ENCODE data around the gene CATSPERB. TPM values are rescaled to one million over a fixed set of nuclear protein-coding genes. Genes with fewer than 3 reads are reported as not detected.
"Not testable (repeated sequence)": the region's sequence is repeated elsewhere in the genome, so short reads cannot be mapped to it uniquely, and the experiment has no call there.

CATSPERB gene
- total RNA-seq, 1 experiment from 2014 or later, result not detected

DNA sequence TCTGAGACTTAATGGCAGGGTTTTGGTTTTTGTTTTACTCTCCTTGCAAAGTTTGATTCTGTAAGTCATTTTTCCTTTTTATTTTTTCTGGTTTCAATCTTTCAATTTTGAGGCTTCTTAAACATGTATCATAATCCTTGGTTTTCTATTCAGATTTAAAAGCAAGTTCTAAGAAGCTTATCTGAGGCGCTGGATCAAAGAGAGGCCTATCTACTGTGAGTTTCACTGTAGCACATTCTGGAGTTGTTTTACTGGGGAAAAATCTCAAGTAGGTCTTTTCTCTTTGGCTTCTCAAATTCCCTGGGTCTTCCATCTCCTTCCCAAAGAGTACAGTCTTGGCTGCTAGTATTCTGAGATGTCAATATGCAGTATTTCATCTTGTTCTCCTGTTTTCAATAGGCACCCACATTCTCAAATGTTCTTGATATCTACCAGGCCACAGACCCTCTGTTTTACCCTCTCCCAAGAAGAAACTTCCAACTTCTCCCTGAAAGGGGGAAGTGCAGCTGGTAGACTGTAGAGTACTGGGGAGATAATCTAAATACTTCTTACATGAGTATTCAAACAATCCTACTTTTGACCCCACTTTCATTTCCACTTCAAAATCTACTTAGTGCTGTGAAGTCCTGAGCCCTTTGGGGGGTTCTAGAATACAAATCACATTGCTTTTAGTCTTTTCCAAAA, 10.9 kb upstream of the CATSPERB start:
- in situ Hi-C loops (cut with HindIII; ENCODE audit: low pct_unique_long_range_greater_than_20kb, low sequenced_read_pairs), result no loop called here
- no peak for DNase-seq (ENCODE audit: low read depth, low spot score)

DNA sequence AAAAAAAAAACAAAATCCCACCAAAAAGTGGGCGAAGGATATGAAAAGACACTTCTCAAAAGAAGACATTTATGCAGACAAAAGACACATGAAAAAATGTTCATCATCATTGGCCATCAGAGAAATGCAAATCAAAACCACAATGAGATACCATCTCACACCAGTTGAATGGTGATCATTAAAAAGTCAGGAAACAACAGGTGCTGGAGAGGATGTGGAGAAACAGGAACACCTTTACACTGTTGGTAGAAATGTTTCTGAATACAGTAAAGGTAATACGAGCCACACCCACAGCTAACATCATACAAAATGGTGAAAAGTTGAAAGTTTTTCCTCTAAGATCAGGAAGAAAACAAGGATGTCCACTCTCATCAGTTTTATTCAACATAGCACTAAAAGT, 8.0 kb upstream of the CATSPERB start:
- DNase-seq (ENCODE audit: low read depth, low spot score); in situ Hi-C loops (cut with HindIII; ENCODE audit: low pct_unique_long_range_greater_than_20kb, low sequenced_read_pairs): not testable (repeated sequence)

DNA sequence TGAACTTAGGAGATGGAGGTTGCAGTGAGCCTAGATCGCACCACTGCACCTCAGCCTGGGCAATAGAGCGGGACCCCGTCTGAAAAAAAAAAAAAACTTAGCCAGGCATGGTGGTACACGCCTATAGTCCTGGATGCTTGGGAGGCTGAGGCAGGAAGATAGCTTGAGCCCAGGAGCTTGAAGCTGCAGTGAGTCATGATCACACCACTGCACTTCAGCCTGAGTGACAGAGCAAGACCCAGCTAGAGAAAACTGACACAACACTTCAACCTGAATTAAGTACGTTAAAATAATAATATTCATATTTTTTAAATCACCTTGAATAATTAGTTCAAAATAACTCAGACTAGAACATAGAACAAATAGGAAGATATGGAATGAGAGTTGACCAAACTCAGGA, 5.7 kb upstream of the CATSPERB start:
- DNase-seq (ENCODE audit: low read depth, low spot score), result no peak
- in situ Hi-C loops (cut with HindIII; ENCODE audit: low pct_unique_long_range_greater_than_20kb, low sequenced_read_pairs), result no loop called here

DNA sequence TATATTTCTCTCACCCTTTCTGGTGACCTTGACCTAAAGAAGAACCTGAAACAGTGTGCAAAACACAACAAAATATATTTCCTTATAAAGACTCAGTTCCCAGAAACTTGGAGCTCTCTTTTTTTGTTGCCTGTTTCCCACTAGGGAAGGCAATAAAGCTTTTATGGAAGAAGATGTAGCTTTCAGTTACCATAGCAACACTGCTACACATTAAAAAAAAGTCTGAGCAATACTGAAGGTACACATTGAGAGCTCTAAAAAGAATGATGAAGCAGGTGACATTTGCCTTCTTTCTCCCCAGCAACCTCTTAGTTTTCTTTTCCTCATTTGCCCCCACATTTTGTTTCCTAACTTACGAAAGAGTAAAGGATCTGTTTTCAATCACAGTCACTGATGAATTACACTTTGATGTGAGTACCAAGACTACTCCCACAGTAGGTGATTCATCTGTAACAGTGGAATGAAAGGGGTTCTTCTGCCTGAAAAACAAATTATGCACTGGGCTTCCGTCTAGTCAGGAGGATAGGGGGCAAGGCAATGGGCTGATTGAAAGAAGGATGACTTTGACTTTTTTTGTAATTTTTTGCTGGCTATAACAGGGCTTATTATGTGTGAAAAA, 1.1 kb upstream of the CATSPERB start:
- DNase-seq (ENCODE audit: low read depth, low spot score), result peak; percentile 83
- in situ Hi-C loops (cut with HindIII; ENCODE audit: low pct_unique_long_range_greater_than_20kb, low sequenced_read_pairs), result no loop called here

DNA sequence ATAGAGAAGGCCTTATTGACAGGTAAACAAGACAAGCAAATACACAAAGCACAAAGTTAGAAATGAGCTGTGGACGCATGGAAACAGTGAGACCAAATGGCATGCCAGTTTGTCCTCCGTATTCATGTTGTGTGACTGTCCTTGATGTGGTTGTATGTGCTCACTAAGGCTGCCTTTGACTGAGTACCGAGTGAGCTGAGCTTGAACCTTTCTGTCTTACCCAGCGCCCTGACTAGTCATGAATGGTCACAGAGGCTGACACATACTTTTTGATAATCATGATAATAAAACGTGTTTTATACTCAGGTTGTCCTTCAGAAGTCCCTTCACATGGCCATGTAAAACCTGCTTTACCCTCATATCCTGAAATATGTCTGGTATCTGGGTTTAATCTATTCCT, 553 bp upstream of the CATSPERB start:
- no peak for DNase-seq (ENCODE audit: low read depth, low spot score)
- in situ Hi-C loops (cut with HindIII; ENCODE audit: low pct_unique_long_range_greater_than_20kb, low sequenced_read_pairs), result no loop called here

DNA sequence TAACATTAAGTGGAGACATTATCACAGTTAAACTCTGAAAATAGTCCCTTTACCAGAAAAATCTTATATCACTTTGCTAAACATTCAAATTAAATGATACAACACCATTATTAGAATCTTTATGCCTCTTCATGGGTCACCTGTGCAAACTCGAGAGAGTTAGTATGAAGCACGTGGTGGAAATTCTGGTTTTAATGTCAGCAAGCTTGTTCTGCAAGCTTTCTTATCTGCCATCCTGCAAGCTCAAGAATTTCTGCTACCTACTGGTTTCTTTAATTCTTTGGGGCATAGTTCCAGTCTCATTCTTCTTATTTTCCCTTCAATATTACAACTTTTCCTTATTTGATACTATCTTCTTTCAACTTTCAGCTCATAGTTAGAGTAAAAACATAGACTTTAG, 868 bp downstream of the CATSPERB start:
- DNase-seq (ENCODE audit: low read depth, low spot score), result no peak
- in situ Hi-C loops (cut with HindIII; ENCODE audit: low pct_unique_long_range_greater_than_20kb, low sequenced_read_pairs), result no loop called here

DNA sequence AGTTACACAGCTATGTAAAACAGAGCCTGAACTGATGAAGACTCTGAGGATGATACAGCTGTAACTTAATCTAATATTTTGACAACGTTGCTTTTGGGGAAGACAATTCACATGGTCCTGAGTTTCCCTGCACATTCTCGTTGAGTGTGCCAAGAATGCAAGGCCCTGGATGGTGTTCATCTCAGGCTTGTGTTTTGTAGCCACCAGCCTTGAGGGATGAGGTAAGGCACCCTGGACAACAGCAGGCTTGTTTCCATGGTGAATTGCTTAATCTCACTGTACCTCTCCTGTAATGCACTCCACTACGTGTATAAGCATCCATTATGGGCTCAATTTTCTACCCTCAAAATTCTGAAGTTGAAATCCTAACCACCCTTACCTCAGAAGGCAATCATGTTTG, 2.1 kb downstream of the CATSPERB start:
- no peak for DNase-seq (ENCODE audit: low read depth, low spot score)
- in situ Hi-C loops (cut with HindIII; ENCODE audit: low pct_unique_long_range_greater_than_20kb, low sequenced_read_pairs), result no loop called here

DNA sequence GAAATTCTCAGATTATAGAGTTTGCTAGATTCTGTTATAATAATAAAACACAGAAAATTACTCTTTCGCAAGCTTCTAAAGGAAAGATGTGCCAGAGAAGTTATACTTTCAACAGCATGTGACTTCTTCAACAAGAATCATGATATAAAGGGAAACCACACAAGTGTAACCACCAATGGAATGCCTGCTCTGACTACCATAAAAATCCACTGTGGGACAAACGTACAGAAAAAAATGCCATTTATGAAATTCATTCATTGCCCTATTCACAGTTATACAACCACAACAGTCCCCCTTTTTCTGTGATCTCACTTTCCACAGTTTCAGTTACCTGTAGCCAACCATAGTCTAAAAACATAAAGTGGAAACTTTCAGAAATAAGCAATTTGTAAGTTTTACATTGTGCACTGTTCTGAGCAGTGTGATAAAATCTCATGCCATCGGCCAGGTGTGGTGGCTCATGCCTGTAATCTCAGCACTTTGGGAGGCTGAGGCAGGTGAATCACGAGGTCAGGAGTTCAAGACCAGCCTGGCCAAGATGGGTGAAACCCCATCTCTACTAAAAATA, 3.2 kb downstream of the CATSPERB start:
- no peak for DNase-seq (ENCODE audit: low read depth, low spot score)
- in situ Hi-C loops (cut with HindIII; ENCODE audit: low pct_unique_long_range_greater_than_20kb, low sequenced_read_pairs), result no loop called here

DNA sequence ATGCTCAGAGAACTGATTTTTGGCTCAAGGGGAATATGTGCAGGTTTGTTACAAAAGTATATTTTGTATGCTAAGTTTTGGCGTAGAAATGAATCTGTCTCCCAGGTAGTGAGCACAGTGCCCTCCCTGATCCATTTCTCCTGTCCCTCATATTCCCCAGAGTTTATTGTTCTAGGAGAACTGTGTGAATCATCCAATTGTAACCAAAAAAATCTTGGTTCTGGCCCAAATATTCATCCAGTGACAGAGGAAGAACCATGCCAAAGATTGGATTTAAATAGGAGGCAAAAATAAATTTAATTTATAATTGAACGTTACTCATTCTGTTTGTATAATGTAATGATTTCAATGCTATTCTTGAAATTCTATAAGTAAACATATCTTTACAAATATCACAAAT, 4.8 kb downstream of the CATSPERB start:
- in situ Hi-C loops (cut with HindIII; ENCODE audit: low pct_unique_long_range_greater_than_20kb, low sequenced_read_pairs), result no loop called here
- DNase-seq (ENCODE audit: low read depth, low spot score), result no peak

DNA sequence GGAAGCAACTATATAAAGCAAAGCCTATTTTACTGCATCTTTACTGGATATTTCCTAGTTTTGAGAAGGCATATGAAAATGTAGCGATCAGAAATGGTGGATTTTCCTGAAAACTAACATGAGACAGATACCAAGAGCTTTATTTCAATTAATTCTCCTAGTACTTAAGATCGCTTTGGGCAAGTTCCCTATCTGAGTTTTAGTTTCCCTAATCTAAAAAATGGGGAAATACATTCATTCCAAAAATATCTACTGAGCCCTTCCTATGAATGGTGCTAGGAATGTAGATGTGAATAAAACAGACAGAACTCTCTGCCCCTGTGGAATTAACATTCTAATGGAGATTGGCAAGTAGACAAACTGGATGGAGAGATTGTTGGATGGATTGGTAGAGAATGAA, 8.4 kb downstream of the CATSPERB start:
- in situ Hi-C loops (cut with HindIII; ENCODE audit: low pct_unique_long_range_greater_than_20kb, low sequenced_read_pairs), result no loop called here

DNA sequence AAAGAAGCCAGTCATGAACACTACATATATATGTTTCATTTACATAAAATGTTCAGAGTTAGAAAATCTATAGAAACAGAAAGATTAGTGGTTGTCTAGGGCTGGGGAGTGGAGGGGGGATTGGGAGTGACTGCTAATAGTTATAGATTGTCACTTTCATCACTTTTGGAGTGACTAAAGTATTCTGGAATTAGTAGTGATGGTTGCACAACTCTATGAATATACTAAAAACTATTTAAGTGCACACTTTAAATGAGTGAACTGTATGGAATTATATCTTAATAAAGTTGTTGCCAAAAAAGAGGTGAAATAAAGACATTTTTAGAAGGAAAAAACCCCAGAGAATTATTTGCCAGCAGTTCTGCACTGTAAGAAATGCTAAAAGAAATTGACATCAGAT, 9.5 kb downstream of the CATSPERB start:
- in situ Hi-C loops (cut with HindIII; ENCODE audit: low pct_unique_long_range_greater_than_20kb, low sequenced_read_pairs), result no loop called here
- DNase-seq (ENCODE audit: low read depth, low spot score), result no peak

More for the DNA sequence above, 8.4 kb downstream of the CATSPERB start:
- no peak for DNase-seq (ENCODE audit: low read depth, low spot score)

DNA sequence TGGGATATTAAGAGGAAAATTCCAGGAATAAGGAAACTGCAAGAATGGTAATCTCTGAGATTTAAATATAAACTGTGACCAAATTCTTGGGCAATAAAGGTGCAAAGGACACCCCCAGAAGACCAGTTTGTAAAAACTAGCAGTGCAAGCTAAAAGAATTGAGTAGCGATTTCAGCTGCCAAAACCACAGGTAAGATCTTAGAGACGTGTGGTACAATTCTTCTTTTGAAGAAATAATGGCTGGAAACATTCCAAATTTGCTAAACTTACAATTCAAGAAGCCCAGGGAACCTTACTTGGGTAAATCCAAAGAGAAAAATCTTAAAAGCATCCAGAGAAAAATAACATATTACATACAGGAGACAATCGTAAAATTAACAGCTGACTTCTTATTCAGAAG, 12.0 kb downstream of the CATSPERB start:
- no peak for DNase-seq (ENCODE audit: low read depth, low spot score)
- in situ Hi-C loops (cut with HindIII; ENCODE audit: low pct_unique_long_range_greater_than_20kb, low sequenced_read_pairs), result no loop called here

DNA sequence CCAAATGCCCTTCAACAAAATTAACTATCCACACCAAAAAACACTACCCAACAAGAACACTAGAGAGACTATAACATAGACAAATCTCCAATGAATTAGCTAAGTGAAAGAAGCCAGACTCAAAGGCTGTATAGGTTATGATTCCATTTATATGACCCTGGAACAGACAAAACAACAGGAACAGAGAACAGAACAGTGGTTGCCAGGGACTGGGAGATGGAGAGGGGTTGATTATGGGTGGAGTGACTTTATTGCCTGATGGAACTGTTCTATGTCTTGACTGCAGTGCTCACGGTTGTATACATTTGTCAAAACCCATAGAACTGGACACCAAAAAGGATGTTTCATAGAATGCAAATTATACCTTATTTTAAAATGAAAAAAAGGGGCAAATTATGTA, 14.9 kb downstream of the CATSPERB start:
- DNase-seq (ENCODE audit: low read depth, low spot score), result no peak
- in situ Hi-C loops (cut with HindIII; ENCODE audit: low pct_unique_long_range_greater_than_20kb, low sequenced_read_pairs), result no loop called here

DNA sequence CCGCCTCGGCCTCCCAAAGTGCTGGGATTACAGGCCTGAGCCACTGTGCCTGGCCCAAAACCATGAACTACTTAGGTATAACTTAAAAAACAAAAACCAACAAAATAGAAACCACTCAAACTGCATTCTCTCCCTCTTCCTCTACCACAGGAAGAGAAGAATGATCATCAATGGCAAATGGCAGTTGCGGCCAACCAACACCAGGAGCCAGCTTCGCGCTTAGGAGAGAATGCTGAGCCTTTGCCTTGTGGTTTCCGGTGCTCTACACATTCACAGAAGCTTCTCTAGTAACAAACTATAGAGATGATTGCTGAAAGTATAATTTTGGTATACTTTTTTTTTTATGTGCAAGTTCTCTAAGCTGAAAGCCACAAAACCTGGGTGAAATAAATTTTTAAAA, 17.1 kb downstream of the CATSPERB start:
- in situ Hi-C loops (cut with HindIII; ENCODE audit: low pct_unique_long_range_greater_than_20kb, low sequenced_read_pairs), result no loop called here
- peak; percentile 21 for DNase-seq (ENCODE audit: low read depth, low spot score)

DNA sequence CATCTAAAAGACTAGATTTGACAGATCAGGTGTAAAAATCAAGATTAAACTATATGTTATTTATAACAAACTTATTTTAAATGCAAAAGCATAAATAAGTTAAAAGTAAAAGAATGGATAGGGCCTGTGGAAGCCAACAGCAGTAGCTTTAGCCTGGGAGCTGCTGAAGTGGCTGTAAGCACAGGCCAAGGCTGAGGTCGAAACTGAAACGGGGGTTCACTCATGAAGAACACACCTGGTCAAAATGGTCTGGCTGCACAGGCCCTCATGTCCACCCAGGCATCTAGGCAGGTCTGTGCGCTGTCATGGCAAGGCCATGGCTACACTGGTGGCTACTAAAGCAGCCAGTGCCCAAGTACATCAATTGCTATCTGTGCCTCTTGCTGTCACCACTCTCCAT, 23.1 kb downstream of the CATSPERB start:
- DNase-seq (ENCODE audit: low read depth, low spot score), result no peak
- in situ Hi-C loops (cut with HindIII; ENCODE audit: low pct_unique_long_range_greater_than_20kb, low sequenced_read_pairs), result no loop called here

DNA sequence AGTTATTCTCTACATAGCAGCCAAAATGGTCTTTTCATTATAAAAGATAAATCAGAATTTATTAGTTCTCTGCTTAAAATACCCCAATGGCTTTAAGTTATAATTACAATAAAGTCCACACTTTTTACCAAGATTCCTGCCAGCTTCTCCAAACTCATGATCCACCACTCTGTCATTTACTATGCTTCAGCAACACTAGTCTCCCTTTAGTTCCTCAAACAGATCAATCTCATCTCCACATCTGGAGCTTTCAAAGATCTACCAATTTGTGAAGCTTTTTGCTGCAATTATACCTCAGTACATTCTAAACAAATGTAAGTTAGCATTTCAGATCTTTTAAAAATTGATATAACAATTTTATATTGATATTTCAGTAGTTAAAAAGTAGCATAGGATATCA, 24.9 kb downstream of the CATSPERB start:
- in situ Hi-C loops (cut with HindIII; ENCODE audit: low pct_unique_long_range_greater_than_20kb, low sequenced_read_pairs), result no loop called here

DNA sequence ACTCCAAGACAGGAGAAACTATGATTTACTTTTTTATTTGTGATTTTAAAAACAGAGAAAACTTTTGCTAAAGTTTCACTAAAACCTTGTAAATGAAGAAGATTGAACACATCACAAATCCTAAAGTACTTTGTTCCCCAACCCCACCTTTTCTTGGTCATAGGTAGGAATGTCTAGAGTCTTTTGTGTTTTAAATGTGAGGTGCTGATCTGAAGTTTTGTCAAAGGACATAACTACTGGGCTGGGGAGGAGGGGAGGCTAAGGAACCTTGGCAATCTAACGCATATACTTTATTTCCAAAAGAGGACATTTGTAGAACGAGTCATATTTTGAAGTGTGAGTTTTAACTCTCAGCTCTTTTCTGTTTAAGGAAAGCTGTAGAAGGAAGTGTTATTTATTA, 37.2 kb downstream of the CATSPERB start:
- DNase-seq (ENCODE audit: low read depth, low spot score), result no peak
- in situ Hi-C loops (cut with HindIII; ENCODE audit: low pct_unique_long_range_greater_than_20kb, low sequenced_read_pairs), result no loop called here

More for the DNA sequence above, 24.9 kb downstream of the CATSPERB start:
- no peak for DNase-seq (ENCODE audit: low read depth, low spot score)

DNA sequence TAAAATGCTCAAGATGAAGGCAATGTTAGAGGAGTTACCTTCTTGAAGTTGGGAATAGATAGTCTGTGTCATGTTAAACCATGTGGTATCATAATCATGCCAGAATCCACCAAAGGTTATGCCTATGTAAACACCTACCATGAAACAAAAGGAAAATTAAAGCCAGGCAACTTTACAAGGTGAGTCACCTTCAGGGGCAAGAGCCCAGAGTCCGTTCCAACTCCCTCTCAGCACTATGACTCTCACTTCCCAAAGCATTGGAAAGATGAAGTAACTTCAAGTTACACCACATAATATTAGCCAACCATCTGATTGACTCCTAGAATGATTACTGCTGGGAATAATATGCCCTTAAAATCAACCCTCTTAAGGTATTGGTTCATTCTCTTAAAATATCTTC, 38.5 kb downstream of the CATSPERB start:
- in situ Hi-C loops (cut with HindIII; ENCODE audit: low pct_unique_long_range_greater_than_20kb, low sequenced_read_pairs), result no loop called here
- DNase-seq (ENCODE audit: low read depth, low spot score), result no peak

DNA sequence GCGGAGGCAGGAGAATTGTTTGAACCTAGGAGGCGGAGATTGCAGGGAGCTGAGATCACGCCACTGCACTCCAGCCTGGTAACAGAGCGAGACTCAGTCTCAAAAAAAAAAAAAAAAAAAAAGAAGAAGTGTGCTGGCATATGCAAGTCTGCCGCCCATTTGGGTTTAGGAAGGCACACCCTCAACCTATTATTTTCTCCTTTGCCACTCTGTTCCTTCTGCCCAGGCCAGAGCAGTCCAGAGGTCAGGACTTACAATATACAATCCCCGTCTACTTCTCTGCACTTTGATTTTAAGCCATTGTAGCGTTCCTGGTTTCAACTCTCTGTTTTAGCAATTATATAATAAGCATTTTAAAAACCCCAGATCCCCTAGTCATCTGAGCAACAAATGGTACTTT, 39.8 kb downstream of the CATSPERB start:
- in situ Hi-C loops (cut with HindIII; ENCODE audit: low pct_unique_long_range_greater_than_20kb, low sequenced_read_pairs), result no loop called here
- no peak for DNase-seq (ENCODE audit: low read depth, low spot score)
